GM19023 (cell line): ENCODE data around the gene GULP1.
"Not testable (repeated sequence)": the region's sequence is repeated elsewhere in the genome, so short reads cannot be mapped to it uniquely, and the experiment has no call there.

Experiments
- ATAC-seq: cut with Tn5 transposase; IDR thresholded peaks from one replicate; pipeline ENCODE4 v1.9.1; 2021; ENCODE audit warnings: mild to moderate bottlenecking, moderate library complexity; ENCODE audit not compliant: unreplicated experiment

GULP1 gene

DNA sequence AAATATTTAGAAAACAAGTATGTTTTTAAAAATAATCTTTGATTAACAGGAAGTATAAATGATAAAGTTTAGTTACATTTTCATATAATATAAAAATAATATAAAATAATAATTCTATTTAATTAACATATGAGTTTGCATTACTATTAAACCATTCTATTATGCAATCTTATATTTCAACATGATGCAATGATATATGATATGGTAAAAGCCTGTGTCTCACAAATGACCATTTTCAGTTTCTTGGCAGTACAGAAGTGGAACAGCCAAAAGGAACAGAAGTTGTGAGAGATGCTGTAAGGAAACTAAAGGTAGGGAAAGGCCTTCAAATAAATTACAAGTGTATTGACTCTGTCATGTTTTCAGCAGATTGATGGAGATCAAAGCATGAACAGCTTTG, 230.8 kb downstream of the GULP1 start:
- no peak for ATAC-seq

DNA sequence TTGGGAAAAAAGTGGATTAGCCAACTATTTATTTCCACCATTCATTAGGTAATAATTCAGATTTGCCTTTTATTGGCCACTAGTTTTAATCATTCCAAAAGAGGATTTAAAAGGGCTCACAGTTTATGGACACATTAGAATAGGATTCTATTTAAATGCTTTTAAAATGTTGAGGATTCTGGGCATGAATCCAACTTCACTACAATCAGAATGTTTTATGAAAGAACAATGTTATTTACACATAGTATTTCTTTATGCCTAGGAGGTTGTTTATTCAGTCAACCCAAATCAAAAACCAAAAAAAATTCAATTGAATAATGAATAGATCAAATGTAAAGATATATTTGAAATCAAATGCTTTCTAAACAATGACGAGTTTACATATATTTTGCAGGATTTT, 232.2 kb downstream of the GULP1 start:
- ATAC-seq = no peak

DNA sequence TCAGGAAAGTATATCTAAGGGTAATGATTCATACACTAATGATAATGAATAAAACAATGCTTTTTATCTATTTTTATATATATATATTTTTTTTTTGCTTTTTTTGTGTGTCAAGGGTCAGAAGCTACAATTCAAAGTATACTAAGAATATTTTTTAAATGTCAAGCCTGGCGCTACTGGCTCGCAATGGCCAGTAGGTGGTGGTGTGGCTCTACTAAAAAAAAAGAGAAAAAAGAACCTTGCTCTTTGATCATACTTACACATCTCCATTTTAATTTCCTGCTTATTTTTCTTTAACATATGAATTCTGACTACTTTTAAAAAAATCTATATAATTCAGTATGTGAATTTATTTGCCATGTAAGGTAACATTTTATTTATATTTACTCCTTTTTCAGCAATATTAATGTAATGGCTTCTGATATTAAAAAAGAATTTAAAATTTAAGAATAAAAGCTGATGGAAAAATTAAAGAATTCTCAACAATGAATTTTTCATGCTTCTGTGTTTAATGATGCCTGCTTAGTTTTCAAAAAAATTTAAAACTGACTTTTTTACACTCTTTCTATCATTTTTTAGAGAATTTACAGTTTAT, 232.9 kb downstream of the GULP1 start:
- peak; percentile 64 for ATAC-seq

DNA sequence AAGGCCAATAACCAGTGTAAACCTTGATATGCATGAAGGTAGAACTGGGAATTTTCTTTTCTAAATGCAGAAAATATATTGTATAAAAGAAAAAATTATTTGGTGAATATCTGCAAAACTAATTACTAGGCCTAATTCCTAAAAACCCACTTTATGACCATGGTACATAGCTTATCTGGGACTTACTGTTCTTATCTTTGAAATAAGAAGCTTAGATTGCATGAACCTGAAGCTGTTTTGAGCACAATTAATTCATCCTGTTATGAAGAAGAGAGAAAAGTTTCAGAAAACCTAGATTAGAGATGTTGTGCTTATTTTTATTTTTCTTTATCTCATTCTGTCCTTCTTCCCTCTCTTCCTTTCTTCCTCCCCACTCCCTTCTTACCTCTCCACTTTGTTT, 235.0 kb downstream of the GULP1 start:
- no peak for ATAC-seq

DNA sequence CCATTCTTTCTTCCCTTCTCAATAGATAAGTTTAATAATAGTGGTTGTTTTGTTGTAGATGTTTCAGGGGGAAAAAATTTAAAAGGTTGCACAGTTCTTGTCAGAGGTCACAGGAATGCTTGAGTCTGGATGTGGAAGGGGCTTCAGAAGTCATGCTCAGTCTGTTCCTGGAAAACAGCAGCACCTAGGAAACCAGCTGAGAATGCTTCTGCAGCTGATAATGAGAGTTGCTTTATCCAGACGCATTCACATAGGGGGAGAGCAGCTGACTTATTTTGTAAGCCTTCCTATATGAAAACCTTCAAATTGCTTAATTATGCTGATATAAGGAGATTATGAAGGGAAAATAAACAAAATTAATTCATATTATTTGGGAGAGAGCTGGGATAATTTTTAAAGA, 235.5 kb downstream of the GULP1 start:
- no peak for ATAC-seq

DNA sequence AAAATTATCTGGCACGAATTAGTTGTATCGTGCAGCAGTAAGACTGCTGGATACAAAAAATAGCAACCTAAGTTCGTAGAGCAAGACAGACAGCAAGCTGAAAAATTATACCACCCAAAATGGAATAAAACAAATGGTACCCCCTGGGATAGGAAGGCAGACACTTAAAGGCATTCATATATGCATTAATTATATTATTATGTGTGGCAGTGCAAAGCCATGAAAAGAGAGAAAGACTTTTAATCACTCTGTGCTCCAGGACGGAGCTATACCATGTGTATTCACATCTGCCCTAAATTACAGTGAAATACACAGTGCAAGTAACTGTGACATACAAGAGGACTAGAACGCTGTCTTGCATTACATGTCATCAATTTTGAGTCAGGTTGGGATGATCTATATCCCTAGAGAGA, 235.9 kb downstream of the GULP1 start:
- ATAC-seq = no peak

DNA sequence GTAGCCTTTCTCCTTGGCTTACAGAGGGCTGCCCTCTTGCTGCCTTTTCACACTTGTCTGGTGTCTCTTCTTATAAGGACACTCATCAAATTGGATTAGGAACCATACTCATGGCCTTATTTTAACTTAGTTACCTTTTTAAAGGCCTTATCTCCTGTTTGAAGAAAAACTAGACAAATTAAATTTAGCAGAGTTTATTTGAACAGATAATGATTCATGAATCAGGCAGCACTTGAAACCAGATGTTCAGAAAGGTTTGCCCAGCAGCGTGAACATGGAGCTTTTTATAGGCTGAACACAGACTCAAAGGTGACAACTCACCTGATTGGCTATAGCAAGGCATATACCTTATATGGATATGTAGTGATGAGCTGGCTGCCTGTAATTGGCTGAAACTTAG, 238.0 kb downstream of the GULP1 start:
- ATAC-seq = no peak

DNA sequence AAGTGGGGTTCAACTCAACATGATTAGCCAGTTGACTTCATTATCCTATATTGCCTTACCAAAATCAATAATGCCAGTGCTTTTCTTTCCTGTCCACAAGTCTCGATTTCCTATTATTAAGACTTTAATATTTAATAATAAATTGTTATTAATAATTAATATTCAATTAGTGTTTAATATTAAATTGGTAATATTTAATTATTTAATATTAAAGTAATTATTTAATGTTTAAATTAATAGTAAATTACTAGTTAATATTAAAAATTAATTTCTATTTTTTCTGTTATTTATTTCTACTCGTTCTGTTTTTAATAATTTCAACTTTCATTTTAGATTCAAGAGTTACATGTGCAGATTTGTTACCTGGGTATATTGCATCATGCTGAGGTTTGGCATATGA, 243.2 kb downstream of the GULP1 start:
- ATAC-seq = no peak

DNA sequence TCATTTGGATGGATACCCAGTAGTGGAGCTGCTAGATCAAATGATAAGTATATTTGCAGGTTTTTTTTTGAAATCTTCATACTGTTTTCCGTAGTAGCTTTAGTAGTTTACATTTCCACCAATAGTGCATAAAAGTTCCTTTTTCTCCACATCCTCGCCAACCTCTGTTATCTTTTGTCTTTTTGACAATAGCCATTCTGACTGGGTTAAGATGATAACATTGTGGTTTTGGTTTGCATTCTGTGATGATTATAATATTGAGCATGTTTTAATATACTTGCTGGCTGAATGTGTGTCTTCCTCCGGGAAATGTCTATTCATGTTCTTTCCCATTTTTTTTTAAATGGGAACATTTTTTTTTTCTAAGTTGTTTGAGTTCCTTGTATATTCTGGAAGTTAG, 260.0 kb downstream of the GULP1 start:
- ATAC-seq = no peak

DNA sequence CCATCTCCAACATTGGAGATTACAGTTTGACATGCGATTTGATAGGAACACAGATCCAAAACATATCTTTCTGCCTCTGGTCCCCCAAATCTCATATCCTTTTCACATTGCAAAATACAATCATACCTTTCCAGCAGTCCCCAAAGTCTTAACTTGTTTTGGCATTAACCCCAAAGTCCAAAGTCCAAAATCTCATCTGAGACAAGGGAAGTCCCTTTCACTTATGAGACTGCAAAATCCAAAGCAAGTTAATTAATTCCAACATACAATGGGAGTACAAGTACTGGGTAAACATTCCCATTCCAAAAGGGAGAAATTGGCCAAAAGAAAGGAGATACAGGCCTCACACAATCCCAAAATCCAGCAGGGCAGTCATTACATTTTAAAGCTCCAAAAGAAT, 265.4 kb downstream of the GULP1 start:
- ATAC-seq = no peak

DNA sequence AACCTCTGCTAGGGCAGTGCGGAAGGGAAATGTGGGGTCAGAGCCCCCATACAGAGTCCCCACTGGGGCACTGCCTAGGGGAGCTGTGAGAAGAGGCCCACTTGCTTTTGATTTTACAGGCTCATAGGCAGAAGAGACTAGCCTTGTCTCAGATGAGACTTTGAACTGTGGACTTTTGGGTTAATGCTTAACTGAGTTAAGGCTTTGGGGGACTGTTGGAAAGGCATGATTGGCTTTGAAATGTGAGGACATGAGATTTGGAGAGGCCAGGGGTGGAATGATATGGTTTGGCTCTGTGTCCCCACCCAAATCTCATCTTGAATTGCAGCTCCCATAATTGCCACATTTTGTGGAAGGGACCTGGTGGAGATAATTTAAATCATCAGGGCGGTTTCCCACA, 267.8 kb downstream of the GULP1 start:
- not testable (repeated sequence) for ATAC-seq

DNA sequence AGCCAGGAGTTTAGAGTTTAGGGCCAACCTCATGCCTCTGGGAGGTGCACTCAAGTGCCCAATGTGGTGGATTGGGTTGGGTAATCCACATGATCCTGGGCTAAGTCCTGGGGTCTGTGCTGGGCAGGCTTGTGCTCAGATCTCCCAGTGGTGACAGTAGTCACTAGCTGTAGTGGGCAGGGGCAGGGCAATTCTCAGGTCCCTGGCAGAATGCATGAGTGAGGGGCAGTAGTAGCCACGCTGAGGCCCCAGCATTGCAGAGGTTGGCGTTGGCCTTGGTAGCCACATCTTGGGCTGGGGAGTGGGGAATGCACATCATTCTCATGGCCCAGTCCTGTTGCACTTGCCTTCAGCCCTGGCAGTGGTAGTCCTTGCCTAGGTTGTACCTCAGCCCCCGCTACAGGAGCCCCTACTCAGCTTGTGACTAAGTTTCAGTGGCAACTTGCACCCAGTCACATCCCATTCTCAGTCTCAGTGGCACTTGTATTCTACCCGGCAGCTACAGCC, 269.9 kb downstream of the GULP1 start:
- no peak for ATAC-seq

DNA sequence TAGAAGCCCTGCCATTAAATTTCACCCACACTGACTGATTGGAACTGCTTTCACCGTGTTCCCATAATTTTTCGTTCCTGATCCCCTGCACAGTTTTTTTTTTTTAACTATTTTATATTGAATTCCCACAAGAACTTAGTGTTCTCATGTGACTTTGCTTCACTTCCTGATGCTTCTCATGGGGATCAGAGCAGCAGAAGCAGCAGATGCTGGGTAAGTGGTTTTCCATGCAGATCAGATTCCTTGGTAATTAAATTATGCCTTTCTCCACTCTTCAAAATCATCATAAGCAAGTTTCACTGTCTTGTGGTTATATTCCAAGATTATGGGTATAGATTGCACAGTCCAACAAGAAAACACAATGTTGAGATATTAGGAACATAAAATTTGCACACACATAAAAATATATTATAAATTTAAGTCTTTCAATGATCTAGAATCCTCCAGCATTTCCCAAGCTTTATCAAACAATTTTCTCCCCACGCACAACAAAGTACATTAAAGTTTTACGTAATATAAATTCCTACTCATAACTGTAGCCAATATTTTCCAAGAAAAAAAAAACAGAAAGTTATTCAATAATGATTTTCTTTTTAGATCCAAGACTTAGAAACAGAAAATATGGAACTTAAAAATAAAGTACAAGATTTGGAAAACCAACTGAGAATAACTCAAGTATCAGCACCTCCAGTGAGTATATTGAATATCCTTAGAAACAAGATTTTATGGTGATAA, 277.9 kb downstream of the GULP1 start:
- no peak for ATAC-seq

DNA sequence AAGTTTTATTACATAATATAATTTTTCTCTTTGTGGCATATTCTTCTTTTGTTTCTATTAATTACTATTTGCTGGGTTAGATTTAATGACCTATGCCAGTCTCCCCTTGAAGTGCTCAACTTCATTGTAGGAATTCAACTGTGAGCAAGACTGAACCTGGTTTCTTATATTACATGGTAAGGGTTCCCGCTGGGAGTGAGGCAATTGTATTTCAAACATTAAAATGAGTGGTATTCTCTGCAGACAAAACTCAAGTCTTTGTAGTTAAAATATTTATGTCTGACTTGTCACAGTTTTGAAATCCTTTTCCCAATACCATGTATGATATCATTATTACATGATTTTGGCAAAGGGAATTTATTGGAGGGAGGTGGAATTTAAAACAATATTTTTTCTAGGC, 278.7 kb downstream of the GULP1 start:
- no peak for ATAC-seq

DNA sequence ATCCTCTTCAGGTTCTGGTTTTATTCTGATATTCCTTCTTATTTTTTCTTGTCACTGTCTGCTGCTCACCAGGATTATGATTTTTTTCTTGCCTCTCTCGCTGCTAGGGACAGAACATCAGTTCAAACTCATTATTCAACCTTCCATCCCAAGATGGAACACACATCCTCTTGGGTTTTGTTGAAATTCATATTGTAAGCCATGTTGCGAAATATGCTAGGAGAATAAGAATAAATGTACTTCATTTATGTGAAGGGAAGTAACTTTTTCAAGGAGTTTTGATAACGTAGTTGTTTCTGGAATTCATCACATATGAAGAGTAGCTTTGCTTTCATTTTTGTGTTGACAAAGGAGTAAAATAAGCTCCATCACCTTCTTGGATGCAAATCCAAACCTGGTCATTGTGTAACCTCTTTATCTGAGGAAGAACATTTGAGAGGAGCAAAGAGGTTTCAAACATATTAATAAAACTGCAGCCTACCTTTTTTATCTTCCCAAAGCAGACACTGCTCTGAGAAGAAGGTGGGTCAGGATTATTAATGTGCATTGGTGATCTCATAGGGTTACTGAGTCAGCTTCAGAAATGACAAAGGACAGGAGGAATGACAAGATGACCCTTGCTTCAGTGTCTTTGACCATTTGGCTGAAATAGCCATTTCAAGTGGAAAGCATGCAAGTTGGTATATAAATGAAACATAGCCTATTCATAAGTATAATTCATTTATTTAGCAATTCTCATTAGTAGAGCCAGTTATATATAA, 280.0 kb downstream of the GULP1 start:
- no peak for ATAC-seq

DNA sequence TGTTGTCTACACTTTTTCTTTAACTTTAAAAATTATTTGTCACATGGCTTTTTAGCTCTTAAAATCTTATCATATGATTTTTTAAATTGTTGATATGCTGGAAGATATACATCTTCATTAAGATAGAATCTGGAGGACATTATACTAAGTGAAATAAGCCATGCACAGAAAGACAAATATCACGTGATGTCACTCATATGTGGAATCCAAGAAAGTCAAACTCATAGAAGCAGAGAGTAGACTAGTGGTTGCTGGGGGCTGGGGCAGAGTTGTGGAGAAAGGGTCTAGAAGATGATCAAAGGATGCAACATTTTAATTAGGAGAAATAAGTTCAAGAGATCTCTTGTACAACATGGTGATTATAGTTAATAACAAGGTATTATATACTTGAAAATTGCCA, 280.9 kb downstream of the GULP1 start:
- no peak for ATAC-seq

DNA sequence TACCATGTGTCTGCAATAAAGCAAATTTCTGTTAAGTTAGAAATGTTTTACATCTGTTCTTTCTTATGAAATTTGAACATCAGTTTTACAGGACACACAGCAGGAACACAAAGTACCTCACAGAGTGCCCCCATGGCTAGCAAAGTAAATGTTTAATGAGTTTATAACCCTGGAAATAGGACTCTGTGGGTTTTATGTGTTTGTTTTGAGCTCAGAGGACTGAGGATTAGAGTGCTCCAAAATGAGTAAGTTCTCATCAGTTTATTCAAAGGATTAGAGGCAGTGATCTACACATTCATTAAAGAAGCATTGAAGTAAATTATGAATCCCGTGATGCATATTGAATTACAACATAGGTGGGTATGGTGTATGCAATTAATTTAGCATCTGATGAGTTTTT, 281.8 kb downstream of the GULP1 start:
- ATAC-seq = no peak

DNA sequence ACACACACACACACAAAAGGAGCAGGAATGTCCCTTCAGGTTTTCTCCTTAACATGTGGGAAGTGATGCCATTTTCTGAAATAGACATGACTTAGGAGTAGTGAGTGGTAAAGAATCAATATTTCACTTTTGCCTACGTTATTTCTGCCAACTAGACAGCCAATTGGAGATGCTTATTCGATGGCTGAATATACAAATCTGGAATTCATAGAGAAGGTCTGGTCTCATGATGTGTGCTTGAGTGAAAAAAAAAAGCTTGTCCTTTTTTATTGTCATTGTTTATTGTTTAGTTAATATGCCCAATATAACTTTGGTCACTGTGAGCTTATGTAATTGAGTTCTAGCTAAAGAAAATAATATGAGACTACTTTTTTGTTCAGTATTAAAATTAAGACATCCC, 284.3 kb downstream of the GULP1 start:
- no peak for ATAC-seq

DNA sequence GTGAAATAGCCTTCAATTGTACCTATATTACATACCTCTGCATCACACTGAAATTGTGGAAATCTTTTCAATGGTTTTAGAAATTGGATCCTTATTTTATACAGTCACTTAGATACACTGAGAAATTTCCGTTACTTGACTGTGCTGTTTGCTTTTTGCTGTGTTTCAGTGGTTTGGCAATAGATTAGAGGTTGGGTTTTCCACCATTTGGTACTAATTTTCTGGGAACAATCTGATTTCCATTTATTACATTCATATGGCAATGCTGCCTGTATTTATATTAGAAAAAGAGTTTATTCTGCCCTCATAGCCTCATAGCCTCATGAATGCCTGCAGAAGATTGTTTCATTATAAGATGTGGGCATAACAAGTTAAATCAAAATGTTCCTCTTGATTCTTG, 285.0 kb downstream of the GULP1 start:
- ATAC-seq = no peak

DNA sequence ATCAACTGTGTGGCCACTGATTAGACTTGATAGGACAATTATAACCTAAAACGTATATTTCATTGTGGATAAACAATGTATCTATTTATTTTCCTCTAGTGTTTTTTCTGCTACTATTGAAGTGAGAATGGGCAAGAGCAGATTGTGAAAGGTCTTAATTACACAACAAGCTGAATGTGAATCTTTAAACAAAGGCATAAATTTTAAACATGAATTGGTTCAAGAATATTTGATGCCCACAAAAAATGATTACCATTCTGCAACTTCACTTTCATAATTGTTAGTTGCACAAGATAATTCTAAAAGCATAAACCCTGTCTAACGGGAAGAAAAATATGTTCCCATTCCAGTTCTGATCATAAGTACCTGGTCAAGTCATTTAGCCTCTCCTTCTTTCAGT, 285.6 kb downstream of the GULP1 start:
- ATAC-seq = no peak

DNA sequence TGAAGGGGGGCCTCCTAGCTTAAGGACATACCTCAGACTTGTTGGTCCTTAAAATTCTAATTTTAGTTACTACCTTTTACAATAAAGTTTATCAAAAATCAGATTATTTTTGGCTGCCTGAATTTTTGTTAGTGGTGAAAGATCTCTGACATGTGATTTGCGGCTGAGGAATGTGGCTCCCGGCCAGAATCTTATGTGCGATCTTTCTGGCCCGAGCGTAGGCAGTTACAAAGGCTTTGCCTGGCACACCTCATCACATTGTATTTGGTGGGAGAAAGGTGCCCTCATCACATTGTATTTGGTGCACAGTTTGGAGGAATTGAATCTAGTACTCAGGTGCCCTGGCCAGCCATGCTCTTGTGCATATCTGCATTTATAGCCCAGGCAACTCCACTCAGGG, 289.1 kb downstream of the GULP1 start:
- ATAC-seq = no peak

DNA sequence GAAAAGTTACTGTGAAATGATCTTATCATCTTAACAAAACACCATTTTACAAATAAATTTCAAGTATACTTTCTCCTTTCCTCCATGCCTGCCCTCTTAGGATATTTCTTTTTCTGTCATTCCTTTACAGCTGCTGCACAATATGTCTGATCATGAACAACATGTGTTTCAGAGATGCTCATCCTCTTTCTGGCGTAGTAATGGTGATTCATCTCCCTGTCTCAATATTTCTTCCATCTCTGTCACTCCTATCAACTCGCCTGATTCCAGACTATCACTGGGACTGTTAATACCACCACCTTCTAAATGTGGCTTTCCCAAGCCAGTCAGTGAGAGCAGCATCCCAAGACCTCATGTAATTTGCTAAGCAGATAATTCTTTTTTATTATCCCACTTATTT, 290.5 kb downstream of the GULP1 start:
- no peak for ATAC-seq
